T-cell (primary cell): ENCODE results near the gene IL17RE. TPM values are rescaled to one million over a fixed set of nuclear protein-coding genes. Genes with fewer than 3 reads are reported as not detected.
A peak's percentile ranks its signal among the peaks of the same experiment; 100 is the strongest.

ENCODE experiments used
- ATAC-seq, 4 experiments: fragments of 200-7000 bp in 3 of 4; fragments of 150-1000 bp in 1 of 4; cut with Tn5 transposase; replicated peaks in 1 of 4; 1 replicate in 3 of 4; 2 replicates in 1 of 4; pipeline ENCODE4 v1.10.0; 2021; ENCODE audit warnings: moderate library complexity in 3 of 4, mild to moderate bottlenecking in 2 of 4, moderate number of reproducible peaks in 1 of 4
- CTCF ChIA-PET, 2 donors: fragments of 300-600 bp; sonication (Branson Sonifier 250); formaldehyde crosslinking; loops; one replicate each; lab custom pipeline; 2022; ENCODE audit warnings: antibody characterized with exemption in 2 of 2; lab: Charles Lee
- POLR2A ChIA-PET, 2 donors: fragments of 300-600 bp; sonication (Branson Sonifier 250); formaldehyde crosslinking; loops; one replicate each; lab custom pipeline; 2022; ENCODE audit warnings: antibody characterized with exemption in 2 of 2; lab: Charles Lee
- DNase-seq, 35 experiments: peaks; one replicate each; pipeline versions ENCODE4 v3.0.0 to v3.0.0-alpha.2; 2013 to 2023
- H3K27ac ChIP-seq: one replicate; pipeline ENCODE4 v1.5.1; 2013; ENCODE audit warnings: low read length
- H3K27me3 ChIP-seq, 2 experiments: replicated peaks in 1 of 2; 1 replicate in 1 of 2; 2 replicates in 1 of 2; pipeline versions ENCODE4 v1.6.1 to v1.7.0; 2013; ENCODE audit warnings: low read length in 1 of 2, mixed read lengths in 1 of 2; ENCODE audit not compliant: control insufficient read depth in 2 of 2, insufficient read depth in 2 of 2; ENCODE audit errors: extremely low read depth in 1 of 2
- H3K36me3 ChIP-seq, 2 donors: 1 replicate in 1 of 2; 2 replicates in 1 of 2; pipeline versions ENCODE4 v1.6.1 to v1.7.0; 2013; ENCODE audit warnings: low read length in 1 of 2; ENCODE audit not compliant: control insufficient read depth in 2 of 2, insufficient read depth in 1 of 2; ENCODE audit errors: extremely low read depth in 1 of 2
- H3K4me1 ChIP-seq, 2 experiments: 1 replicate in 1 of 2; 2 replicates in 1 of 2; pipeline versions ENCODE4 v1.6.1 to v1.7.0; 2013; ENCODE audit warnings: low read length in 2 of 2, mixed read lengths in 1 of 2; ENCODE audit not compliant: insufficient read depth in 2 of 2, control insufficient read depth in 1 of 2; ENCODE audit errors: extremely low read depth in 1 of 2
- H3K4me3 ChIP-seq, 2 donors: 1 replicate in 1 of 2; 2 replicates in 1 of 2; pipeline versions ENCODE4 v1.5.1 to v1.7.0; 2013; ENCODE audit warnings: mild to moderate bottlenecking in 2 of 2, low read length in 1 of 2, moderate library complexity in 1 of 2; ENCODE audit not compliant: control insufficient read depth in 1 of 2; ENCODE audit errors: extremely low read depth in 1 of 2
- H3K9me3 ChIP-seq: 2 replicates; pipeline ENCODE4 v1.7.0; 2013
- H3K27ac Mint-ChIP-seq, 2 donors: one replicate each; pipeline ENCODE4 v1.8.0; 2020 to 2021; ENCODE audit warnings: mild to moderate bottlenecking in 2 of 2, mixed read lengths in 2 of 2
- H3K27me3 Mint-ChIP-seq, 2 donors: one replicate each; pipeline ENCODE4 v1.8.0; 2021 to 2022; ENCODE audit warnings: mixed read lengths in 2 of 2
- H3K36me3 Mint-ChIP-seq: one replicate; pipeline ENCODE4 v1.8.0; 2021; ENCODE audit warnings: mixed read lengths
- H3K4me1 Mint-ChIP-seq, 3 donors: one replicate each; pipeline ENCODE4 v1.8.0; 2020 to 2022; ENCODE audit warnings: mixed read lengths in 3 of 3, mild to moderate bottlenecking in 1 of 3
- H3K4me3 Mint-ChIP-seq, 3 donors: one replicate each; pipeline ENCODE4 v1.8.0; 2020 to 2022; ENCODE audit warnings: mild to moderate bottlenecking in 3 of 3, mixed read lengths in 3 of 3, moderate library complexity in 3 of 3
- H3K9me3 Mint-ChIP-seq, 3 donors: one replicate each; pipeline ENCODE4 v1.8.0; 2020 to 2022; ENCODE audit warnings: mixed read lengths in 3 of 3
- WGBS: methylation state at CpG from one replicate; pipeline ENCODE4 v1.1.5; 2013; ENCODE audit warnings: missing lambda C conversion rate; ENCODE audit not compliant: insufficient coverage; 5-methylcytosine and 5-hydroxymethylcytosine counted together
- total RNA-seq, 35 experiments: library from RNA in 6 of 35; stranded (reverse) in 6 of 35; fragments of 120-200 nt in 1 of 35; gene quantifications; one replicate each; pipeline versions ENCODE4 v1.2.1 to v1.2.4 and lab custom pipeline; 2013 to 2026

Gene IL17RE
- total RNA-seq, 5 donors from 2014 or later (not counting 1 experiment from before 2014, with no cell fraction given), result 0.68 to 5.1 (median 1.9) TPM

GRCh38 chr3:9949626-9950025 is 47.0 kb downstream of the IL17RE start:
- no peaks in the 10 kb centered on the region for H3K9me3 Mint-ChIP-seq
- DNase-seq (no peak), ATAC-seq (no peak)
- ChIA-PET CTCF (no interaction called here), POLR2A (no interaction called here)
- H3K9me3 ChIP-seq, result no peaks in the 10 kb centered on the region
- H3K4me3 Mint-ChIP-seq, result no peak overlapping the region
- peaks cover 8 to 25% of the 10 kb centered on the region in 2 experiments for H3K4me1 ChIP-seq
- no peak overlapping the region for H3K4me3 ChIP-seq
- H3K36me3 ChIP-seq, result no peaks in the 10 kb centered on the region
- no peak overlapping the region for H3K27ac ChIP-seq
- H3K27ac Mint-ChIP-seq, result peak overlapping the region in 1 of 2 donors; percentile 11
- no peaks in the 10 kb centered on the region for H3K36me3 Mint-ChIP-seq
- H3K27me3 ChIP-seq, result peaks cover 0 to 4% of the 10 kb centered on the region in 2 experiments
- H3K4me1 Mint-ChIP-seq, result peaks cover 19 to 26% (median 24%) of the 10 kb centered on the region in 3 donors
- 97% methylated on average over 9 of the region's 9 CpGs for WGBS
- no peaks in the 10 kb centered on the region for H3K27me3 Mint-ChIP-seq

DNA sequence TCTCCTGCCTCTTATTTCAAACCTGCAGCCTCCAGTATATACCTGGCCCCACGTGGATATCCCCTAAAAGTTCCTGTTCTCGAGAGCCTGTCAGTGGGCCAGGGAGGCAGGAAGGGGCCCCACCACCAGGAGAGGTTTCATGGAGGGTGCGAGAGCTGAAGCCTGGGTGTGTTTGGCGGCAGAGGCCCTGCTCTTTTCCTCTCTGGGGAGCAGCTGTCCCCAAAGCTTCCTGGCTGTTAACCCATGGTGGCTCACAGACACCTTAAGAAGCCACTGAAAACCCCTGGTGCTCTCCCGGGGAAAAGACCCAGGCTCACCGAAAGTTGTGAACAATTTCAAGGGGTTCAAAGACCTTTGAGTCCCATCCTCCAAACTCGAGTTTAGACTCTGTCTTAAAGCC is 48.5 kb downstream of the IL17RE start:
- no peaks in the 10 kb centered on the region for H3K27me3 Mint-ChIP-seq
- peak overlapping the region; percentile 52 to 72 for H3K4me3 ChIP-seq
- peak overlapping the region; percentile 69 to 76 for H3K27ac Mint-ChIP-seq

GRCh38 chr3:9951598-9951961 is 48.9 kb downstream of the IL17RE start:
- POLR2A ChIA-PET, result interaction anchor here in 1 of 2 donors (1.0 kb wide), 1 partner anchor 18 kb away, joined by 5 read pairs; the partner anchor contains the start of gene CRELD1
- CTCF ChIA-PET, result interaction anchor here (1.1 to 2.3 kb wide), 3 partner anchors 19 to 36 kb away, joined by 3 to 21 read pairs (median 4); partner anchors contain the start of gene CRELD1 (in 1 of the 2)
- no peaks in the 10 kb centered on the region for H3K36me3 ChIP-seq
- H3K27me3 ChIP-seq, result peaks cover 0 to 4% of the 10 kb centered on the region in 2 experiments
- Mint-ChIP-seq H3K27me3 (no peaks in the 10 kb centered on the region), H3K36me3 (no peaks in the 10 kb centered on the region), H3K4me3 (peak overlapping the region; percentile 79 to 90 (median 85)), H3K27ac (peak overlapping the region in 1 of 2 donors; percentile 69), H3K4me1 (peaks cover 15 to 24% (median 21%) of the 10 kb centered on the region in 3 donors), H3K9me3 (no peaks in the 10 kb centered on the region)
- H3K4me1 ChIP-seq, result peaks cover 8 to 18% of the 10 kb centered on the region in 2 experiments
- no peak overlapping the region for H3K27ac ChIP-seq
- ATAC-seq (peak in 3 of 4 experiments; percentile 7 to 24 (median 21)), DNase-seq (no peak)
- H3K9me3 ChIP-seq, result no peaks in the 10 kb centered on the region
- peak overlapping the region; percentile 52 to 72 for H3K4me3 ChIP-seq
- WGBS, result 17% methylated on average over 6 of the region's 10 CpGs

More for the DNA sequence above, 48.5 kb downstream of the IL17RE start:
- Mint-ChIP-seq H3K9me3 (no peaks in the 10 kb centered on the region), H3K4me3 (peak overlapping the region; percentile 79 to 90 (median 85)), H3K4me1 (peaks cover 17 to 24% (median 23%) of the 10 kb centered on the region in 3 donors), H3K36me3 (no peaks in the 10 kb centered on the region)
- DNase-seq (no peak), ATAC-seq (no peak)
- ChIA-PET CTCF (interaction anchor here in 1 of 2 donors (1.6 to 2.3 kb wide), 2 partner anchors 19 to 37 kb away, joined by 3 to 21 read pairs; partner anchors contain the start of gene CRELD1), POLR2A (interaction anchor here in 1 of 2 donors (1.0 kb wide), 1 partner anchor 18 kb away, joined by 5 read pairs; the partner anchor contains the start of gene CRELD1)
- Histone ChIP-seq H3K9me3 (no peaks in the 10 kb centered on the region), H3K36me3 (no peaks in the 10 kb centered on the region), H3K27me3 (peaks cover 0 to 4% of the 10 kb centered on the region in 2 experiments), H3K4me1 (peaks cover 8 to 20% of the 10 kb centered on the region in 2 experiments), H3K27ac (no peak overlapping the region)
- 7% methylated on average over 4 of the region's 7 CpGs for WGBS

DNA sequence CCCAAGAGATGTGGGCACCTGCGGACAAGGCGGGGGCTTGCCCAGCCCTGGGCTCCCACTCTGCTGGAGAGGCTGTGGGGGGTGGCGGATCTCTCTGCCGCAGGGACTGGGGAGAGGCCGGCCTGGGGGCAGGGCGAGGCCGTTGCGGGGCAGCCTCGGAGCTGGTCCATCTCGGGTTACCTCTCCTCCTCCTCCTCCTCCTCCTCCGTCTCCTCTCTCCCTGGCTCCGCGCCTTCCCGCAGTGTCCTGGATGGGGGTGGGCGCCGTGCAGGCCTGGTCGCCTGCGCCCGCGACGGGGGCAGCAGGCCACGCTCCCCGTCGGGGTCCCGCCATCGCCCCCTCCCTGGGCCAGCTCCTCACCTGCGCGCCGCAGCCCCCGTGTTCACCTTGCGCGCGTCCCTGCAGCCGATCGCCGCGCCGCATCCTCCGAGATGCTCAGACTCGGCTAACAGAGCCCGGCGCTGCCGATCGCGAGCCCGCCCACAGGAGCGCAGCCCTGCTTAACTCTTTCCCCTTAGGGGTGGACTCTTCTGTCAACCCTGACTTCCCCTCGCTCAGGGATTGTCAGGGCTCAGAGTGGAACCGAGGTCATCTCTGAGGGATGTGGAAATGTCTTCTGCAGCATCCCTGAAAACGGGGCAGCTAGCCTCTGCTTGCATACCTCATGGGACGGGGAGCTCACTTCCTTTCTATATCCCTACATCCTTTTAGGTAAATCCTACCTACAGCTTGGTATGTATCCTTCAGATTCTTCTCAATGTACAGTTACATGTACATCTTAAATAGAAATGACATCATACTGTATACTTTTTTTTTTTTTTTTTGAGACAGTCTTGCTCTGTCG is 49.5 kb downstream of the IL17RE start, which contains the start of gene PRRT3:
TSS of gene PRRT3 (minus strand) at position 447 of the 844 bp plus-strand sequence. CDS start 2,293 bp downstream, outside the sequence.
- DNase-seq (peak; percentile 16 to 67 (median 53)), ATAC-seq (peak; percentile 90 to 92 (median 92))
- peak within 1 kb of the TSS; percentile 79 to 90 (median 85) for H3K4me3 Mint-ChIP-seq
- H3K9me3 Mint-ChIP-seq, result no peaks in the 10 kb centered on the region
- H3K27ac Mint-ChIP-seq, result peak within 1 kb of the TSS; percentile 69 to 76
- no peaks in the 10 kb centered on the region for H3K27me3 Mint-ChIP-seq
- Histone ChIP-seq H3K27ac (no peak within 1 kb of the TSS), H3K36me3 (no peaks in the 10 kb centered on the region), H3K4me1 (peaks cover 8 to 15% of the 10 kb centered on the region in 2 experiments), H3K27me3 (peaks cover 0 to 4% of the 10 kb centered on the region in 2 experiments), H3K9me3 (no peaks in the 10 kb centered on the region), H3K4me3 (peak within 1 kb of the TSS; percentile 52 to 72)
- ChIA-PET CTCF (interaction anchor here (0.7 to 2.3 kb wide), 4 partner anchors 19 to 36 kb away, joined by 3 to 21 read pairs (median 4); partner anchors contain the start of gene CRELD1 (in 1 of the 2)), POLR2A (interaction anchor here in 1 of 2 donors (1.0 kb wide), 1 partner anchor 19 kb away, joined by 5 read pairs; the partner anchor contains the start of gene CRELD1)
- WGBS, result under 1% methylated on average over 38 of the region's 52 CpGs
- H3K36me3 Mint-ChIP-seq, result no peaks in the 10 kb centered on the region
- peaks cover 15 to 24% (median 21%) of the 10 kb centered on the region in 3 donors for H3K4me1 Mint-ChIP-seq

GRCh38 chr3:9955067-9955502 is 52.4 kb downstream of the IL17RE start:
- POLR2A ChIA-PET, result no interaction called here
- DNase-seq, result no peak
- WGBS, result 91% methylated on average over 7 of the region's 12 CpGs

More at GRCh38 chr3:9955067-9955502, 52.4 kb downstream of the IL17RE start:
- peaks cover 0 to 4% of the 10 kb centered on the region in 2 experiments for H3K27me3 ChIP-seq
- H3K4me1 ChIP-seq, result peaks cover 8 to 15% of the 10 kb centered on the region in 2 experiments
- Mint-ChIP-seq H3K27ac (no peak overlapping the region), H3K36me3 (no peaks in the 10 kb centered on the region), H3K4me1 (peaks cover 15 to 24% (median 21%) of the 10 kb centered on the region in 3 donors), H3K9me3 (no peaks in the 10 kb centered on the region), H3K27me3 (no peaks in the 10 kb centered on the region), H3K4me3 (no peak overlapping the region)
- ATAC-seq, result no peak
- no peak overlapping the region for H3K4me3 ChIP-seq
- H3K36me3 ChIP-seq, result no peaks in the 10 kb centered on the region
- CTCF ChIA-PET, result interaction anchor here in 1 of 2 donors (1.1 kb wide), 1 partner anchor 23 kb away, joined by 3 read pairs; no protein-coding TSS in a partner anchor
- H3K27ac ChIP-seq, result no peak overlapping the region
- H3K9me3 ChIP-seq, result no peaks in the 10 kb centered on the region
